K562 (cell line): Measurements from ENCODE around the gene SH3BP5L. TPM values are rescaled to one million over a fixed set of nuclear protein-coding genes. Genes with fewer than 3 reads are reported as not detected.

Experiments used
- AFF1 ChIP-seq, 2 experiments: fragments of 450-650 bp; IDR thresholded peaks; 2 replicates each; pipeline ENCODE4 v1.6.1; 2018; ENCODE audit warnings: mild to moderate bottlenecking in 2 of 2, low read depth in 1 of 2; ENCODE audit not compliant: partially characterized antibody in 2 of 2
- ARID2 ChIP-seq: fragments of 450-650 bp; IDR thresholded peaks from 2 replicates; pipeline ENCODE4 v1.6.1; 2017; ENCODE audit warnings: antibody characterized with exemption, mild to moderate bottlenecking
- COPS2 ChIP-seq: fragments of 450-650 bp; conservative IDR thresholded peaks from 2 replicates; pipeline ENCODE4 v1.6.1; 2016; ENCODE audit warnings: mild to moderate bottlenecking, moderate library complexity
- ETS2 ChIP-seq: IDR thresholded peaks from 2 replicates; pipeline ENCODE4 v1.6.1; 2016; ENCODE audit warnings: borderline replicate concordance, missing genetic modification characterization, mild to moderate bottlenecking, moderate library complexity, missing compliant biosample characterization; ENCODE audit not compliant: poor library complexity, severe bottlenecking
- GABPB2 ChIP-seq: fragments of 250-450 bp; sonication (Bioruptor Pico); conservative IDR thresholded peaks from 2 replicates; pipeline ENCODE4 v1.5.1; 2021; ENCODE audit warnings: mild to moderate bottlenecking
- LCOR ChIP-seq: sonication (generic); formaldehyde crosslinking; IDR thresholded peaks from 2 replicates; pipeline ENCODE4 v1.8.0; 2022; ENCODE audit warnings: mild to moderate bottlenecking, missing genetic modification reagents
- NR4A1 ChIP-seq, 2 experiments: fragments of 250-450 bp in 1 of 2; fragments of 450-650 bp in 1 of 2; sonication (Bioruptor Pico) in 1 of 2; IDR thresholded peaks; 2 replicates each; pipeline versions ENCODE4 v1.4.0 to v1.6.1; 2016 to 2020; ENCODE audit warnings: mild to moderate bottlenecking in 2 of 2, missing compliant biosample characterization in 1 of 2, missing genetic modification characterization in 1 of 2, moderate library complexity in 1 of 2
- POLR2B ChIP-seq: fragments of 450-650 bp; IDR thresholded peaks from 2 replicates; pipeline ENCODE4 v1.6.1; 2018; ENCODE audit warnings: low read depth; ENCODE audit not compliant: partially characterized antibody
- POLR2G ChIP-seq: fragments of 200-400 bp; formaldehyde crosslinking; IDR thresholded peaks from 2 replicates; pipeline ENCODE4 v1.6.1; 2017; ENCODE audit warnings: low read depth, mild to moderate bottlenecking, antibody characterized with exemption, low read length, moderate library complexity
- SMARCB1 ChIP-seq: IDR thresholded peaks from 2 replicates; pipeline ENCODE4 v1.6.1; 2011; ENCODE audit warnings: improper control_type of control experiment, low read depth; ENCODE audit not compliant: insufficient read length
- SOX6 ChIP-seq: fragments of 450-650 bp; IDR thresholded peaks from 2 replicates; pipeline ENCODE4 v1.6.1; 2014; ENCODE audit warnings: mild to moderate bottlenecking
- SRSF9 ChIP-seq: fragments of 200-400 bp; formaldehyde crosslinking; IDR thresholded peaks from 2 replicates; pipeline ENCODE4 v1.6.1; 2017; ENCODE audit warnings: low read depth, low read length, borderline replicate concordance
- TARDBP ChIP-seq: fragments of 450-650 bp; IDR thresholded peaks from 2 replicates; pipeline ENCODE4 v1.6.1; 2016
- polyA plus RNA-seq, 8 experiments: library from polyadenylated mRNA; depleted of rRNA in 4 of 8; stranded (reverse) in 5 of 8; unstranded in 3 of 8; fragments of >200 nt; fragmentation: Nextera tagmentation in 2 of 8; fragmentation: Illumina TruSeq in 1 of 8; extraction: Ambion mirVana in 2 of 8; extraction: Trizol in 1 of 8; gene quantifications; 2 replicates each; pipeline versions ENCODE4 v1.2.1 to v1.2.3, GENCODE V29; 2011 to 2014; ENCODE audit warnings: inconsistent platforms in 1 of 8, missing spikeins in 1 of 8
- total RNA-seq, 7 experiments: library from RNA; depleted of rRNA in 6 of 7; stranded (reverse); fragments of >200 nt in 6 of 7; fragmentation: Illumina TruSeq in 2 of 7; extraction: Trizol in 2 of 7; gene quantifications; 2 replicates each; pipeline versions ENCODE4 v1.2.1 to v1.2.3, GENCODE V29; 2011 to 2021; ENCODE audit warnings: low replicate concordance in 1 of 7

Gene SH3BP5L
- total and polyA plus RNA-seq, 9 of the 15 experiments (the other 6 are each of a cell fraction or from before 2014, with no cell fraction given) = 1.9 to 26.5 (median 15.8) TPM

- no peak for TF ChIP-seq COPS2
- peak; percentile 65 for TF ChIP-seq POLR2B
- no peak; the same call in 1 of the 2 replicates for TF ChIP-seq ARID2
- peak; percentile 74 for TF ChIP-seq LCOR (CRISPR knock-in tag)
- TF ChIP-seq SRSF9 = no peak
- peak; percentile 92 for TF ChIP-seq POLR2G
- 0 out of 2 replicates have a peak, but pooled peaks have one; percentile 53 for TF ChIP-seq SOX6
- no peak for TF ChIP-seq GABPB2 (CRISPR knock-in tag)
- no peak; the same call in 1 of the 2 replicates for TF ChIP-seq TARDBP
- TF ChIP-seq SMARCB1 = no peak
- no peak for TF ChIP-seq NR4A1 (CRISPR knock-in tag; IDR thresholded peaks at IDR 0.05)
- no peak for TF ChIP-seq NR4A1 (tag; IDR thresholded peaks at IDR 0.05)
- TF ChIP-seq AFF1 (IDR thresholded peaks at IDR 0.05; ENCODE audit: low read depth in 1 of 2, partially characterized antibody in 2 of 2) = peak in 1 of 2 experiments; percentile 28
- no peak for TF ChIP-seq ETS2 (tag)
Observed at GRCh38 chr1:248825909-248826760, at the start of gene SH3BP5L (continued).
